NCI-H748 (cell line): Measurements from ENCODE around the gene UBE2Q1.
A peak's percentile ranks its signal among the peaks of the same experiment; 100 is the strongest.

ENCODE experiments used
- DNase-seq: peaks from one replicate; lab custom pipeline; 2025; ENCODE audit not compliant: unreplicated experiment; lab: John Stamatoyannopoulos, UW

The UBE2Q1 gene

DNA sequence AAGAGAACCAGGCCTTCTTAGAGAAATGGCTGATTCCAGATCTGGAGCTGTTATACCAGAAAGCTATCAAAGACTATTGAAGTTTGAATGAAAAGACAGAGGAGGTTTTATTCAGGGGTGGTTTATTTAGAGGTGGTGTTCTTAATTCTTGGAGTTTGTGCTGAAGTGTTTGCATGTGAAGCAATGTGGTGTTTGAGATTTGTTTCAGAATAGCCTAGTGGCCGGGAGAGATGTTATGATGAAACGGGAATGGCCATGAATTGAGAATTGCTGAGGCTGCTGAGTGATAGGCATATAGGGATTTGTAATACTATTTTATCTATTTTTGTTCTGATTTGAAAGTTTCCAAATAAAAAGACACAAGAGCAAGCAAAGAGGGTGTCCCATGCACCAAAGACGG, 45.7 kb downstream of the UBE2Q1 start:
- no peak for DNase-seq

DNA sequence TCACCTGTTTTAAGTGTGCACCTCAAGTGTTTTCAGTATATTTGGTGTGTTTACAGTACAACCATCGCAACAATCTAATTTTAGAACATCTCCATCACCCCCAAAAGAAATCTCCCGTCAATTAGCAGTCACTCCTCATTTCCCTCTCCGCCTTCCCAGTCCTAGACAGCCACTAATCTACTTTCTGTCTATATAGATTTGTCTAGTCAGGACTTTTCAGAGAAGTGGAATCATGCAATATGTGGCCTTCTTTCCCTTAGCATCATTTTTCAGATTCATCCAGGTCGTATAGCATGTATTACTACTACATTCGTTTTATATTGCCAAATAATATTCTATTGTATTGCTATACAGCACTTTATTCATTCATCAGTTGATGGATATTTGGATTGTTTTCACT, 54.6 kb downstream of the UBE2Q1 start:
- no peak for DNase-seq

DNA sequence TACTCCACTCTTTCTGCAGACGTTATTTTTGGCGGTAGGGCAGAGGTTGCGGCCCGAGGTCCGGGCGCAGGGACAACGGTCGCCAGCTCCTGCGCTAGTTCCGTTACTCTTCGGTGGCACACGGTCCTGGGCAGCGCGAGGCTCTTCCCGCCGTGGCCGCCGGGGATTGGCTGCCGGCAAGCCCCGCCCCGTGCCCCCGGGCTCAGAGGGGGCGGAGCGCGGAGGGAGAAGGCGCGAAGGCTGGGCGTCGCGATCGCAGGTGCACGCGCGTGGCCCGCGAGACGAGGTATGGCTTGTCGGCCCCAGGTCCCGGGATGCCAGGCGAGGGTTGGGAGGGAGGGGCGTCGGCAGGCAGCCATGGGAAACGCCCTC, 55.7 kb downstream of the UBE2Q1 start:
- DNase-seq: no peak

DNA sequence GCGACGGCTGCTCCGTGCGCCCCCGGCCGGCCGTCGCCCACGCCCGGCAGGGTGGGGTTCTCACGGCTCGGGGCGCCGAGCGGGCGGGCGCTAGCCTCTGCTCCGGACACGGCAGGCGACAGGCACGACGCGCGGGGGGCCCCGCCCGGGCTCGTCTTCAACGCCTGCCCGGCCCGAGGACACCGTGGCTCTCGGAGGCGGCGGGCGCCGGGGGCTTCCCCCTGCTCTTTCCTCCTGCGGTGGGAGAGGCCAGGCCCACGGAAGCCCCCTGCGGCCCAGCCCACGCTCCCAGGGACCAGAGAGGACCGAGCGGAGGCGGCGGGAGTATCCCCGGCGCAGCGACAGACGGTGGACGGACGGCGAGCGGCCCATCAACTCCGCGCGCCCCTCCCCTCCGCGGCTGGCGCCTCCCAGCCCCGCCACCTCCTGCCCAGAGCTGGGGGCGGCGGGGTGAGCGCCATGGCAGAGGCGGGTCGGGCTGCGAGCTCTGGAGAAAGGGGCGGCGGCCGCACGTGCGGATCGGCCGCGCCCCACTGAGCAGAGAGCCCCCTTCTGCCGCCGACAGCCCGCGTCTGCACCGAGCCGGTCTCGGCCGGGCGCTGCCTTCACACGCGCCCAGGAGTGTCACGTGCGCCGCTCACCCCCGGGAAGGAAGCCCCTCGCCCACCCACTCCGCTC, 56.3 kb downstream of the UBE2Q1 start, which contains the start of the genes SHE and TDRD10:
Gene SHE, minus strand, starts transcription at position 347 of the 678 bp plus-strand sequence. CDS start 386 bp downstream, outside the sequence.
Gene TDRD10, plus strand, starts transcription at position 154 of the 678 bp plus-strand sequence. CDS start 4,685 bp downstream, outside the sequence.
- peak; percentile 51 for DNase-seq

DNA sequence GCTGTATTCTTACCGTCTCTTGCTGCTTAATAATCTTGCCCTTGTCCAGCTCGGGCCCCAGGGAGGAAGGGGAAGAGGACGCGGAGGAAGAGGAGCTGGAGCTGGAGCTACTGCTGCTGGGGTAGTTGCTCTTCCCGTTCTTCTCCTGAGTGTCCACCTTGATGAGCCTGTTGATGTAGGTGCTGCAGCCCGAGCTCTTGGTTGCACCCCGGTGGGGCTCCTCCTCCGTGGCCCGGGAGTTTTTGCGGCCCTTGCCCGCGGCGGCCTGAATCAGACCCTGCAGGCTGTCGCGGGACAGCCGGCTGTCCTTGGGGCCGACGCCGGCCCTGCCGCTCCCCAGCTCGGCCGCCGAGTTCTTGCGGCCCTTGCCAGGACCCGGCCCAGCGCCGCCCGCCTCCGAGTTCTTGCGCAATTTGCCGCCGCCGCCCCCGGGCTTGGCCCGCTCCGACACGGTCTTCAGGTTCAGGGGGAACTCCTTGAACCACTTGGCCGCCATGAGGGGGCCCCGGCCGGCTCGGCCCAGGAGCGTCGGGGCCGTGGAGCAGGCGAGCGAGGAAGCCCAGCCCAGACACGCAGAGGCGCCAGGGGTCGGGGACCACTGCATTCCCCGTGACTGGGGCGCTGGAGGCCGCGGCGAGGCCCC, 56.9 kb downstream of the UBE2Q1 start:
- peak; percentile 51 for DNase-seq

DNA sequence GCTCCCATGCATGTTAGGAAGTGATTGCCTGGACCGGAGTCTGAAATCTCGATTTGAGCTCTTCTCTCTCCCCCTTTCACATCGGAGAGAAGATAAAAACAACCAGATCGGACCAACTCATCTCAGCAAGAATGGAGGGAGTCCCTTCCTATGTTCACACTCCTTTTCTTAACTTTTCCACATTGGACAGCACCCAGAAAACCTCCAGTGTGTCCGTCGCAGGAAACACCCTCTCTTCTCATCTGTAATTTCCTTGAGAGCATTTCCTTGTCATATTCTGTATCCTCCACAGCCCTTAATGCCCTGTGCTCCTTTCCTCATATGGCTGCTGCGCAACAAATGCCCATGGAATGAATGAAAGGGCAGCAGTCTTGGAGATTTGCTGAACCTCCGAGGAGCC, 57.9 kb downstream of the UBE2Q1 start:
- DNase-seq: no peak

DNA sequence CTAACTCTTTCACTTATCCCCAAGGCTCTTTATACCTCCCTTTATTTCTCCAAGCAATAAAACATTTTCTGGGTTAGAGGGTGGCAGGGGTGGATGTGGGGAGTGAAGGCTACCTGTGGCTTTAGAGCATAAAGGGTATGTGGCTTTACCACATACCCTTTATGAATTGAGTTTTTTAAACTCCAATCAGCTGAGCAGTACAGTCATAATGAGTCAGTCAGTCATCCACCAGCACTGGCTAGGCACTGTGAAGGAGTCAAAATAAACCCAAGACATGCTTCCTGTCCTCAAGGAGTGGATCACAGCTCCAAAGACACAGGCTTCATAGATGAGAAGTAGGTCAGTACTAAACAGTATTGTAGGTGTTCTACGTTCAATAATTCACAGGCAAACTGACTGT, 59.0 kb downstream of the UBE2Q1 start:
- DNase-seq: no peak
